Breast epithelium (tissue), 3 donors: ENCODE data around the gene PGS1.

Experiments
- POLR2A ChIP-seq: fragments of 450-650 bp; IDR thresholded peaks from one replicate; pipeline ENCODE4 v1.6.1; 2016; ENCODE audit warnings: antibody characterized with exemption, mild to moderate bottlenecking, moderate library complexity
- POLR2AphosphoS5 ChIP-seq, 3 donors: sonication (generic); formaldehyde crosslinking; IDR thresholded peaks; one replicate each; pipeline ENCODE4 v1.6.1; 2017; ENCODE audit warnings: antibody characterized with exemption in 3 of 3
- TF ChIP-seq, protein P1 (sequence below), 3 donors: fragments of 450-650 bp; IDR thresholded peaks; one replicate each; pipeline ENCODE4 v1.5.1; 2016 to 2017; ENCODE audit warnings: antibody characterized with exemption in 3 of 3, mild to moderate bottlenecking in 3 of 3, moderate library complexity in 3 of 3

DNA sequence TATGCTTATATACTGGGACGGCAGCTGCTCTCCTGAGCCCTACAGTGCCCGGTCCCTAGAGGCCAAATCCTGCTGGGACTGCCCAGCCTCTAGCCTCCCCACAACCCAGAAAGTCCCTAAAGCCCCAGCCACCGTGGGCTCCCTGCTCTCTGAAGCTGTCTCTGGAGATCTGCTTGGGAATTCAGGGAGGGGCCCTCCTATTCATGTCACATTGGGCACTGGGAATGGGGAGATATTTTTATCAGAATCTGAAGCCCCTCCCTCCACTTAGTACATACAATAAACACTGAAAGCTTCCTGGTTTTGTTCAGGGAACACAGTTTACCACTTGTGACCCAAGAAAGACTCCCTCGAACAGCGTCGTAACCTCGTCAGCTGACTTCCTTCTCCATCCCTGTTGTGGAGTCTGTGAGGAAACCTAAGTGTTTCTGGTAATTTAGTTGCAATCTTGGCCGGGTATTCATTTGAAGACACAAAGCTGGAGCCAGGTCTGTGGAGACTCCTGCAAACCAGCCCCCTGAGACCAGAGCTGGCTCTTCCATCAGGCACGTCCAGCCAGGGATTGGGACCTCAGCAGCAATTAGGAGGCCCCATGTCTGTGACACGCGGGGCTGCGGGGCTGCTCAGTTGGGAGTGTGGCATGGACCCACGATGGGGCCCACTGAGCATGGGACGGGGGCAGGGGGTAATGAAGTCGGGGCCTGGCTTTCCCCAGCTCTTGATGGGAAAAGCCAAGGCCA is 38.5 kb downstream of the PGS1 start:
- TF ChIP-seq, protein P1, sequence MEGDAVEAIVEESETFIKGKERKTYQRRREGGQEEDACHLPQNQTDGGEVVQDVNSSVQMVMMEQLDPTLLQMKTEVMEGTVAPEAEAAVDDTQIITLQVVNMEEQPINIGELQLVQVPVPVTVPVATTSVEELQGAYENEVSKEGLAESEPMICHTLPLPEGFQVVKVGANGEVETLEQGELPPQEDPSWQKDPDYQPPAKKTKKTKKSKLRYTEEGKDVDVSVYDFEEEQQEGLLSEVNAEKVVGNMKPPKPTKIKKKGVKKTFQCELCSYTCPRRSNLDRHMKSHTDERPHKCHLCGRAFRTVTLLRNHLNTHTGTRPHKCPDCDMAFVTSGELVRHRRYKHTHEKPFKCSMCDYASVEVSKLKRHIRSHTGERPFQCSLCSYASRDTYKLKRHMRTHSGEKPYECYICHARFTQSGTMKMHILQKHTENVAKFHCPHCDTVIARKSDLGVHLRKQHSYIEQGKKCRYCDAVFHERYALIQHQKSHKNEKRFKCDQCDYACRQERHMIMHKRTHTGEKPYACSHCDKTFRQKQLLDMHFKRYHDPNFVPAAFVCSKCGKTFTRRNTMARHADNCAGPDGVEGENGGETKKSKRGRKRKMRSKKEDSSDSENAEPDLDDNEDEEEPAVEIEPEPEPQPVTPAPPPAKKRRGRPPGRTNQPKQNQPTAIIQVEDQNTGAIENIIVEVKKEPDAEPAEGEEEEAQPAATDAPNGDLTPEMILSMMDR (IDR thresholded peaks at IDR 0.05) = no peak
- TF ChIP-seq POLR2A (no peak), POLR2AphosphoS5 (IDR thresholded peaks at IDR 0.05) (peak in 1 of 3 donors; percentile 39)
